GM18867 (cell line): ENCODE data around the gene CAMK2N1.
"Not testable (repeated sequence)": the region's sequence is repeated elsewhere in the genome, so short reads cannot be mapped to it uniquely, and the experiment has no call there.

Experiments
- ATAC-seq: cut with Tn5 transposase; IDR thresholded peaks from one replicate; pipeline ENCODE4 v1.9.1; 2021; ENCODE audit warnings: mild to moderate bottlenecking, moderate library complexity; ENCODE audit not compliant: unreplicated experiment

Gene CAMK2N1

DNA sequence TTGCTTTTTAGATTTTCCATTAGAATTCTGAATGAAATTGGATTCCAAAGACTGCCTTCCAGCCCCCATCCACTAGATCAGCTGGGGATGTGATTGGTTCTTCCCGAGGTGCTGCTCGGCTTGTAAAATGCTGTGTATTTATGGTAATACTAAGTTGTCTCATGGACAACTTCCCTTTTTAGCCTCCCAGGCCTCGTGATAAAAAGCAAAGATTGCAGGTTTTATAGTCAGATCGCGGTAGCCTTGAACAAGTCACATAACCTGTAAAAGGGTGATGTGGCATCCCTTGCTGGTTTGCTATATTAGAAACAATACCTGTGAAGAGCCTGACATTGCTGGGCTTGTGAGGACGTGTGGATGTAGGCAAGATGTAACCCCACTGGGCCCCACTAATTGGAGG, 11.5 kb upstream of the CAMK2N1 start:
- no peak for ATAC-seq

DNA sequence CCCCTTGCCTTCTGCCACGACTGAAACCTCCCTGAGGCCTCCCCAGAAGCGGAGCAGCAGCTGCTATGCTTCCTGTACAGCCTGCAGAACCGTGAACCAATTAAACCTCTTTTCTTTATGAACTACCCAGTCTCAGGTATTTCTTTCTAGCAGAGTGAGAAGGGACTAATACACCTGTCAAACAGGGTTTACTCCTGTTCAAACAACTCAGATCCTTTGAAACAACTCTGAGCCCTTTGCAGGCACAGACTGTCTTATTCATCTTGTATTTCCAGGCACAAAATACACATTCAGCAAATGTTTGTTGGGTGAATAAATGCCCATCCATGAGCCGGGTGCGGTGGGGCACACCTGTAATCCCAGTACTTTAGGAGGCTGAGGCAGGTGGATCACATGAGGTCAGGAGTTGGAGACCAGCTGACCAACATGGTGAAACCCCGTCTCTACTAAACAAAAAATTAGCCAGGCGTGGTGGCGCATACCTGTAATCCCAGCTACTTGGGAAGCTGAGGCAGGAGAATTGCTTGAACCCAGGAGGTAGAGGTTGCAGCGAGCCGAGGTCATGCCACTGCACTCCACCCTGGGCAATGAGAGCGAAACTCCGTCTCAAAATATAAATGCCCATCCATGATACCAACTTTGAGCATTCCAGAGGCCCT, 10.8 kb upstream of the CAMK2N1 start:
- not testable (repeated sequence) for ATAC-seq

DNA sequence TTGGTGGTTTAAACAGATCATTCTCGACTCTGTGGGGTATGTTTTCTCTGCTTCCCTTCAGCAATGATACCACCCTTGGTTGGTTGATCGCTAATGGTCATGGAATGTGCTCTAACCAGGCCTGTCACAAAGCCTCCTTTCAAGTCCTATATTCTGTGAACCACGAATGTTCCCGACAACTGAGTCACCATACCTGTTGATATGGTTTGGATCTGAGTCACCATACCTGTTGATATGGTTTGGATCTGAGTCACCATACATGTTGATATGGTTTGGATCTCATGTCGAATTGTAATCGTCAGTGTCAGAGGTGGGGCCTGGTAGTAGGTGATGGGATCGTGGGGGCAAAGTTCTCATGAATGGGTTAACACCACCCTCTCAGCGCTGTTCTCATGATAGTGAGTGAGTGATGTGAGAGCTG, 10.2 kb upstream of the CAMK2N1 start:
- ATAC-seq: no peak

DNA sequence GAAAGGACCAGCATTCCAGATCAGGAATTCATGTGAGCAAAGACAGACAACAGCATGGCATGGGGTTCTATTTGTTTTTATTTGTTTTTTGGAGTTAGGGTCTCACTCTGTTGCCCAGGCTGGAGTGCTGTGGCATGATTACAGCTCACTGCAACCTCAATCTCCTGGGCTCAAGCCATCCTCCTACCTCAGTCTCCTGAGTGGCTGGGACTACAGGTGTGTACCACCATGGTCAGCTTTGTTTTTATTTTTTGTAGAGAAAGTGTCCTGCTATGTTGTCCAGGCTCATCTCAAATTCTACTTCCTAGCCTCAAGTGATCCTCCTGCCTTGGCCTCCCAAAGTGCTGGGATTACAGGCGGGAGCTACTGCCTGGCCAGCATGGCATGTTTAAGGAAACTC, 9.7 kb upstream of the CAMK2N1 start:
- ATAC-seq: no peak

DNA sequence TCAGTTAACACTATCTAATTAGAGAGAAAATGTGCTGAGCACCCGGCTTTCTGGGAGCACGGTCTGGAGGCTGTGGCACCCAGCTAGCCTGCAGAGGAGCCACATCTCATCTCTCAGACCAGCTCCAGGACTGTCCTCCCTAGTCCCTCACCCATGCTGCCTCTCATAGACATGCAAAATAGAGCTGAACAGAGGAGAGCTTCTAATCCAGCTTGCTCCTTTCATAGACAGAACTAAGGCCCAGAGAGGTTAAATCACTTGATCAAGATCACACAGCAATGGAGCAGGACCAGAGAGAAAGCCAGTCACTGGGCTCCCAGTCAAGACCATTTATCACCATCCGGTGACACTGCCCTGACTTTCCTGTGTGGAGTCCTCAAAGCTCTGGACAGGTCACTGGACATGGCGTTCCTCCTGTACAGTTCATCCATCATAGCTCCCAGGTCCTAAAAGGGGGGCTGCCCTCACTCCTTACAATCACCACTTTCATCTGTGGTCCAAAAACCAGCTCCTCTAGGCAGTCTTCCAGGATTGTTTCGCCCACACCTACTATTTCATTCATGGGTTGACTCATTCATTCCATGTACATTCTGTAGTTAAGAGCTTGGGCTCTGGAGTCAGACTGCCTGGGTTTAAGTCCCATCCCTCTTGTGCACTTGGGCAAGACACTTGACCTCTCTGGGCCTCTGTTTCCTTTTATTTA, 8.8 kb upstream of the CAMK2N1 start:
- no peak for ATAC-seq

DNA sequence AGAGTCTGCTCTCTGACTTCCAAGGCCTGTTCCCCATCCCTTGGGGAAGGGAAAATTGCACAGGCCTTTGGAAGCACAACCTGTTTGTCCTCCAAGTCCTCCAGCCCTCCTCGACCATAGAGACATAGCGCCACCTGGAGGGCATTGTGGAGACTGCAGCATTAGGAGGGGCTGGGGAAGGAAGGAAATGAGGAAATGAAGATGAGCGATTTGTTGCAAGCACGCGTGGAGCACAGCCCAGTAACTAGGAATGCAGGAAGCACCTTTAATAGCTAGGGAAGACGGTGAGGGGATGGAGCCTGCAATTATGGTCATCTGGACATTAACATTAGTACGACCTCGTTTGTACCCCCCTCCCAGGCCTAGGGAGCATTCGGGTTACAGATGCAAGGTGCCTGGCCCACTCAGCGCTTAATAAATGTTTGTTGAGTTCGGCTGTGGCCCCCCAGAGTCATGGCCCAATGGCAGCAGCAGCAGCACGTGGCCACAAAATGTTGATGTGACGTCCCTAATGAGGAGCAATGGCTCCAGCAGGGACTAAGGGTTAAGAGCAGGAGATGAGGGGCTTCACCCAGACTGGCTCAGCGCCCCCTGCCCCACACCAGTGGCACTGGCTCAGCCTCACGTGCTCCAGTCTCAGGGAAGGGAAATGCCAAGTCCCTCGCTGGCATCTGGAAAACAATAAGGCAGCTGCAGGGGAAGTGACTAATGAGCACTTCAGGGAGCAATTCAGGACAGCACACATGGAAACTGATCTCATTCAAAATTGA, 8.0 kb upstream of the CAMK2N1 start:
- ATAC-seq: no peak

DNA sequence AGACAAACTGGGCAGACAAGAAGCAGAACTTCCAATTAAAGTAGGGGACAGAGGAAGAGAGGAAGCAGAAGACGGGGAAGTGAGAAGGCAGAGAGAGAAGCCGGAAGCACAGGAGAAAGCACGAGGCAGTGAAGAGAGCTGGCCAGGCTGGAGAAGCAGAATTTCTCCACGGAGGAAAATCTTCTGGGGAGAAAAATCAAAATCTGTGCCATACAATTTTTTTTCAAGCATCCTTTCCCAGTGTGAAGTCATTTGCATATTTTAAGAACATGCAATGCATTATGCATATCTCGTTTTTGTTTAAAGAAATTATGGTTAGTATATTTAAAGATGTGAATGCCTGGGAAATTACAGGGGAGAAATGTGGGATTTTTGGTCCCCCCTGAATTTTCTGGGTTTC, 7.3 kb upstream of the CAMK2N1 start:
- no peak for ATAC-seq

DNA sequence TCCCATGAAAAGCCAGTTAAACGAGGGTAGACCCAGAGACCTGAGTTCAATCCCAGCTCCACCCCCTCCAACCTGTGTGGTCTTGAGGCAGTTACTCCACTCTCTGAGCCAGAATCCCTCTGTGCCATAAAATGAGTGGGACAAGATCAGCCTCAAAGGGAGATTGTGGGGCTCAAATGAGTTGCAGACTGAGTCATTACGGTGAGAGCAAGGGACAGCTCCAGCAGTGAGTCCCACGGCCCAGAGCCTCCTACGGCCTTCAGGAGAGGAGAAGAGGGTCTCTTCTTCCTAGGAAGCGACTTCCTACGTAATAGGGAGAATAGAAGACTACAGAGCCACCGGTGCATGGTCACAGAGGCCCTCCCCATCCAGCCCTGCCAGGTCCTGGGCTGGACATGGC, 6.7 kb upstream of the CAMK2N1 start:
- ATAC-seq: no peak

DNA sequence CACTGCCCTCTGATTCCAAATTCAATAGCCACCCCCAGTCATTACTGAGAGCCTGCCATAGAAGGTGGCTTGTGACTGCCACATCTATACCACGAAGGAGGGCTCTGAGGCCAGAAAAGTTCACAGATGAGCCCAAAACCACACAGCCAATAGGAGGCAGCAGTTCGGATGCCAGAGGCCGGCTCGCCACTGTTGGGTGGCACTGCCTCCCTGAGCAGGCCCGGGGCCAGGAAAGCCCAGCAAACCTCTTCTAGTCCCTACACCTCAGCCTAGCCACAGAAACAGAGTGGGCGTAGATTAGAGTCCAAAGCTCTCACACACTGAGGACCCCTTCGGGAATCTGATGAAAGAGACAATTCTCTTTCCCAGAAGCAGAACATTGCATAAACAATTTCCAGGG, 5.9 kb upstream of the CAMK2N1 start:
- no peak for ATAC-seq

DNA sequence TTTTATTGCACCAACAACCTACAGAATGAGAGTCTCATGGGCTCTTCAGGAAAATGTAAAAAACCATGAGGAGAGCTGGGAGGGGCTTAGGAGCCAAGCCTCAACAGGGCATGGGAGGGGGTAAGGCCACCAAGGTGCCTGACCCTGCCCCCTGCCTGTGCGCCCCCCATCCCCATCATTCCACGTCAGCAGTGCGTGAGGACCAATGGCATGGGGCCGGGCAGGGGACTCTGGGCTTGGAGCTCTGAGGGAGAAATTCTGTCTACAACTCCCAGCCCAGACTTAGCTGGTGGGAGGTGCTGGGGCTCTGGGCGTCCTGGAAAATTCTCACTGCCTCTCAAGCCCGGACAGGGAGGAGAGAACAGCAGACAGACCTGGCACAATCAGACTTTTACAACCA, 5.2 kb upstream of the CAMK2N1 start:
- ATAC-seq: no peak

DNA sequence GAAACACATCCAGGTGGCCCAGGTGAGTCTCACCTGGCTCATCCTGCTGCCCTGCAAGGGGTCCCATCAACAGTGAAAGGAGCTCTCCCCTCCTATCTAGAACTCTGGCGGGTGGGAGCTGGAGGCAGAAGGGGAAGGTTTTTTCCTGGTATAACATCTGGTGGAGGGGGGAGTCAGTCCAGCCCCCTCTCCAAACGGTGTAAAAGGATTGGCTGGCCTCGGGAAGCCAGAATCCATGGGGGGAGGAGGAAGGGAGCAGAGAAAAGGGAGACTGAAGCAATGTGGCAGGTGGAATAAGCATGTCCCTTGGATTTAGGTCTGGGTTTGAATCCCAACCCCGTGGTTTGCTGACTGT, 1.2 kb upstream of the CAMK2N1 start:
- ATAC-seq: no peak

DNA sequence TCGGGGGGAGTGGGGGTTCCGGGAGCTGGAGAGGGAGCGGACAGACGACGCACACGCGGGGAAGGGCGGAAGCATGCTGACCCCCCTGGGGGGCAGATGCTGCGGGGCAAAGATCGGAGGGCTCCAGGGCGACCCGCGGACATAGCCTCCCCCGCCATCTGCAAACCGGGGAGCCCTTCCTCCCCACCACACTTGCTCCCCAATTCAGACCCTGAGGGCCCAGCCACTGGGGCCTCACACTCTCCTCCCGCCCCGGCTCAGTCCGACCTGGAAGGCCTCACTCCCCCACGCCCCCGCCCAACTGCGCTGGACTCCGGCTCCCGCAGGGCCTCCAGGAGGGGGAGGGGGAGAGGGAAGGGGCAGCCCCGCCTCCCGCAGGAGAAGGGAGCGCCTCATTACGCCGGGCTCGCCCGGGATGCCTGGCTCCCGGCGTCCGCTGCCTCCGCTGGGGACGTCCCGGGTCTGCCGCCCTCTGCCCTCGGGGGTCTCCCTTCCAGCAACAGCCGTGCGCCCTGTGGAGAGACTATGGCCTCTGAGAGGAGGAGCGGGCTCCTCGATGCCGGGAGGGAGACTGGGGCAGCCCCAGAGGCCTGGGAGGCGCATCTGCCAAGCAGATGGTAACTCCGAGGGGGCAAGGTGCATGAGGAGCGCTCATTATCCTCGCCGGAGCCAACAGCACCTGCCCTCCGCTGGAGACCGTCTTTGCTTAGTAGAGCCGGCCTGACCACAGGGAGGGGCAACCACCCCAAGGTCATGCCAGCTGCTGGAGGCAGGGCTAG, 636 bp upstream of the CAMK2N1 start:
- ATAC-seq: no peak

DNA sequence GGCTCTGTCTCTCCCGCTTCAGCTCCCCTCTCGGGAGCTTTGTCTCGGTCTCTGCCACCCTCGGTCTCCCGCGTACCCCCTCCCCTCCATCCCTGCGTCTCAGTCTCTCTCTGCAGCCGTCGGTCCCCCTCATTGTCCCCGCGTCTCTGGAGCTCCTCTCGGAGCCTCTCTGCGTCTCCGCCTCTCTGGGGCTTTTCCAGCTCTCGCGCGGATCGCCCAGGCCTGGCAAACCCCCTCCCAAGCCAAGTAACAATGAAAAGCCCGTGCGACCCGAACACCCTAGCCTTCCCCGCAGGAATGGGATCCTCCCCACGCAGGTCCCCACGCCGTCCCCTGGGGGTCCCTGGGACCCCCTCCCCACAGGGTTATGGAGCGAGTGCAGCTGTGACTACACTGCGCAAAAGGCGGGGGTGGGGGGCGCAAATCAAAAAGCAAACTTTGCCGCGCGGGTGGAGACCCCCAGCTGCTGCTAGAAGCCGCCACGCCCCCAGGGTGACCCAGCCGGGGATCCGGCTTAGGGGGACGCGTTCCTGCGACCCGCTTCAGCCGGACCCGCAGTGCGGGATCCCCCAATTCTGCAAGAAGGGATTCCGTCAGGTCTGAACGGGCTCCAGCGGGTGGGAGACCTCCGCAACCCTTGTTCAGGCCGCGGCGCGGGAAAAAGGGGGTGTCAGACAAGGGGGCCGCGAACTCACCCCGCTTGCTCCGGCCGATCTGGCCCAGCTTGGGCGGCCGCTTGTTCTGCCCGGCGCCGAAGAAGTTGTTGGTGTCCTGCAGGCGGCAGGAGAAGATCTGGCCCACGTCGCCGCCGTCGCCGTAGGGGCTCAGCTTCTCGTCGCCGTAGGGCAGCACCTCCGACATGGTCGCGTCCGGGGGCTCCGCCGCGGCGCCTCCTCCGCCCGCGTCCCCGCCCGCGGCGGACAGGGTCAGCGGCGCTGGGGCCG, 1.2 kb downstream of the CAMK2N1 start:
- ATAC-seq: no peak

DNA sequence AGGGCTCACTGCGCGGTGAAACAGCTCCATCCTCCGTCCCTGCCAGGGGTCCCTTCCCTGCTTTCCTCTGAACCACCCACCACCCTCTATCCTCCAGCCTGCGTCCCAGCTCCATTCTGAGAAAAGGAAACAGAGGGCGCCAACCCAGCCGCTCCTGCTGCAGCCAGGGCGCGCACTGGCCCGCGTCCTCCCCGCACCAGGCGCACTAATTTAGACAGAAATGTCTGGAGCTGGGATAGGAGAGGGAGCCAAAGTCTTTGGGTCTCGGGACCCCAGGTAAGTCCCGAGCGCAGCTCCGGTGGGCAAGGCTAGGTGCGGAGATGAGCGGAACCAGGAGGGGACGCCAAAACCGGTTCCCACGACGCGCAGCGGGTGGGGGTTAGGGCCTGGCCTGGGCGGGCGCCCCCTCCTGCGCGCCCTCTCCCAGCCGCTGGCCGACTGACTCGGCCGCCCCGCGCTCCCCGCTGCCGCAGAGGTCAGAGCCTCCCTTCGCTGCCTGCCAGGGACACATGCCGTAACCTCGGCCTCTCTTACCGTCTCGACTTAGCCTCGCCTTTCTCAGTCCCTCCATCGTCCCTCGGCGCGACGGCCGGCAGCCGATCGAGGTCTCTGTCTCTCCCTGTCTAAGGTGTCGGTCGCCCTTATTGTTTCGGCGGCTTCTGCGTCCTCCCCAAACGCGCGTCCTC, 2.0 kb downstream of the CAMK2N1 start:
- ATAC-seq: no peak

DNA sequence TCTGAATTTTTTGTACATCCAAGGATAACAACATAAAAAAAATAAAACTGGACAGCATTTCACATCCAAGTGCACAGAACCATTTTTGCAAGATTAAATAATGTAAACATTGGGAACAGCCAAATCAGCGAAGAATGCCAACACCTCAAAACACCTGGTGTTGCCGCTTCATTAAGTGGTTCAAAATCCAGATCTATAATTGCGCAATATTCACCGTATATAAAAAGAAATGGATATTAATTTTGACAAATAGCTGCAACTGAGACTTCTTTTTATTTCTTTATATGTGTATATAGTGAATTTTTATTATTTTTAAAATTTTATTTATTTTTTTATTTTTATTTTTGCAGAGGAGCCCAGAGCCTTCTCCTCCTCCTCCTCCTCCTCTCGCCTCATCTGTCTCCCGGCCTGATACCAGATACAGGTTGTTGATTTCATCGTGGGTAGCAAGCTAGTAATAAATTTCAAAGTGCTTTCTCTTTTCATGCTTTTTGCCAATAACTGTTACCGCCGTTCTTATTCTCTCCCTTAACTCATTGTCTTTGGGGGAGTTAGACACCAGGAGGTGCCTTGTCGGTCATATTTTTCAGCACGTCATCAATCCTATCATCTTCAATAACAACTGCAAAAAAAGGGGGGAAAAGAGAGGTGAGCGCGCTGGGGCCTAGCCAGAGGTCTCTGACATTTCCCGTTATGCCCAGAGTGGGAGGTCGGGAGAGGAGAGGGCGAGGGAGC, 2.7 kb downstream of the CAMK2N1 start:
- ATAC-seq: no peak

DNA sequence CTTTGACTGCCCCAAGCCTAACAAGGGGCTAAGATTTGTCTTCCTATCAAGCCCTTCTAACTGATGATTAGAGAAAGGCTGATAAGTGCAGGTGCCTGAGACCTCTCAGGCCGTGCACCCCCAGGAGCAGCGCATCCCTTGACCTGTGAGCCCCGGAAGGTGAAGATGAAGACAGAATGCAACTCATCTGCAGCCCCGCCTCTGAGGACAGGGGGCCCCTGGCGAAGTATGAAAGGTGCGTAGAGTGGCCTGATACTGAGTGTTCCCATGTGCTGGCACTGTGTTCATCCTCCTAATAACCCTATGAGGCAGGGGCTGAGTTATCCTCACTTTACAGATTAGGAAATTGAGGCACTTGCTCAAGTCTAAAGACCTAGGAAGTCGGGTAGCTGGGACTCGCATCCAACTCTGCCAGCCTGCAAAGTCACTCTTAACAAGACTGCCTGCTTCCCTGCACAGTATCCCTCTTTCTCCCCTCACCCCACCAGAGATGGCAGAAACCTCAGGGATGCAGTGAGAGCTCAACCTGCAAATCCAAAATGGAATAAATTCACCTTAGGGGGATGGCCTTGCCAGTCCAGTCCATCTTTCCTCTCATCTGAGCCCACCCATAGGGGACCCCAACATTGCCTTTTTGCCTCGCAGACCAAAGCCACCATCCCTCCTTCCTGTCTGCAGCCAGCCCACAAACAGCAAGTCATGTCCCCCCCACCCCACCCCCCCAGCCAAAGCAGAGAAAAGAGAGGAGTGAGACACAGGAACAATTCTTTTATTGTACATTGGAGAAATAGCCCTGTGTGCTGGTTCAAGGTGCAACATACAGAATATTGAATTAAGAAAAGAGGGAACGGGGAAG, 4.1 kb downstream of the CAMK2N1 start:
- no peak for ATAC-seq

DNA sequence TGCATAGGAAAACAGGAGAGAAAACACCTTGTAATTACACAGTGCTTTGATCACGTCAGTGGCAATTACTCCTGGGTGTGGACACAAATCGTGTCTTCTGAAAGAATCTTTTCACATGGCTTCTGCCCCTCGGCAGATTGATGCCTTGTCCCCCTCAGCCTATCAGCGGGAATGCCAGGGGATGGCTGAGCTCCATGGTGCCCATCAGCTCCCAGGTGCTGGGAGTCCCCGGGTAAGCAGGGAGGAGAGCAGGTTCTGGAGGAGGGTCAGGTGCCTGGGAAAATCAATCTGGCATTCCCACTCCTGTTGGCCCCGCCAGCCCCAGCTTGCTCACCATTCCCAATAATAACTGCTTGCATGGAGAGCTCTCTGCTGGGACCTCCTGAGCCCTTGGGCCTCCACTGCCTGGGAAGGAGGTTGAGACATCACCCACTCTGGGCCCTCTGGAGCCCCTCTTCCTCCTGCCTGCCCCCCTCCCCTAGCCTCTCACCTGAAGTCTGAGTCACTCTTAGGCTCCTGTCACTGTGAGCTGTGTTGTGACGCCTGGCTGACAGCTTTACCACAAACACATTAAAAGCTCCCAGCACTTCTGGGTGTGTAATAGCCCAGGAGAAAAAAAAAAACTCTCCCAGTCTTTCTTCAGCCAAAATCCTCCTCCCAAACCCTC, 4.9 kb downstream of the CAMK2N1 start:
- no peak for ATAC-seq
